Heart left ventricle (tissue), 16 donors: ENCODE measurements around the gene PHF11. TPM values are rescaled to one million over a fixed set of nuclear protein-coding genes. Genes with fewer than 3 reads are reported as not detected.

Experiments
- ATAC-seq, 4 donors: fragments of 200-7000 bp; cut with Tn5 transposase; one replicate each; pipeline ENCODE4 v1.9.1; 2020 to 2022; ENCODE audit warnings: moderate library complexity in 4 of 4, mild to moderate bottlenecking in 3 of 4, moderate number of reproducible peaks in 1 of 4
- DNase-seq, 5 donors: peaks; one replicate each; pipeline ENCODE4 v3.0.0-alpha.2; 2020
- H3K27ac ChIP-seq, 12 donors: fragments of 200-600 bp; sonication (generic) in 4 of 12; one replicate each; pipeline versions ENCODE4 v1.5.0 to v1.8.0; 2016 to 2022; ENCODE audit warnings: mild to moderate bottlenecking in 2 of 12
- H3K27me3 ChIP-seq, 9 donors: fragments of 200-600 bp; sonication (generic) in 2 of 9; one replicate each; pipeline versions ENCODE4 v1.5.1 to v1.8.0; 2016 to 2022; ENCODE audit warnings: mild to moderate bottlenecking in 3 of 9
- H3K36me3 ChIP-seq, 9 donors: fragments of 200-600 bp; sonication (generic) in 2 of 9; one replicate each; pipeline versions ENCODE4 v1.5.0 to v1.8.0; 2018 to 2022; ENCODE audit warnings: mild to moderate bottlenecking in 2 of 9
- H3K4me1 ChIP-seq, 12 donors: fragments of 200-600 bp; sonication (generic) in 4 of 12; one replicate each; pipeline versions ENCODE4 v1.5.0 to v1.8.0; 2016 to 2022; ENCODE audit warnings: mild to moderate bottlenecking in 3 of 12
- H3K4me3 ChIP-seq, 12 donors: fragments of 200-600 bp; sonication (generic) in 4 of 12; one replicate each; pipeline versions ENCODE4 v1.5.0 to v1.8.0; 2017 to 2022; ENCODE audit warnings: mild to moderate bottlenecking in 9 of 12, moderate library complexity in 4 of 12
- H3K9me3 ChIP-seq, 12 donors: fragments of 200-600 bp; sonication (generic) in 4 of 12; one replicate each; pipeline versions ENCODE4 v1.5.0 to v1.8.0; 2016 to 2022; ENCODE audit warnings: mild to moderate bottlenecking in 1 of 12
- CTCF ChIP-seq, 12 donors: fragments of 200-600 bp; sonication (generic) in 4 of 12; IDR thresholded peaks; one replicate each; pipeline versions ENCODE4 v1.5.0 to v1.8.0; 2018 to 2022; ENCODE audit warnings: antibody characterized with exemption in 12 of 12, mild to moderate bottlenecking in 5 of 12
- POLR2A ChIP-seq, 2 donors: fragments of 450-650 bp; IDR thresholded peaks; one replicate each; pipeline ENCODE4 v1.6.1; 2017; ENCODE audit warnings: antibody characterized with exemption in 2 of 2, mild to moderate bottlenecking in 2 of 2, moderate library complexity in 2 of 2
- WGBS, 4 donors: extraction: QIAGEN DNeasy Blood & Tissue Kit in 2 of 4; methylation state at CpG; one replicate each; pipeline versions ENCODE4 v1.1.5 to v1.1.7; 2013 to 2018; 5-methylcytosine and 5-hydroxymethylcytosine counted together
- intact Hi-C, 10 donors: fragments of 100-400 bp; cut with DNase I; formaldehyde crosslinking; loops; one replicate each; pipeline versions ENCODE4 v1.11.1 to v1.14.2; 2022
- polyA plus RNA-seq, 2 donors: library from polyadenylated mRNA; stranded (reverse); fragments of 200-250 nt; gene quantifications; one replicate each; pipeline ENCODE4 v1.2.3, GENCODE V29; 2013
- total RNA-seq, 9 donors: library from RNA; depleted of rRNA in 2 of 9; stranded (reverse); fragments of >200 nt in 2 of 9; fragmentation: NEBNext Ultra II Directional in 3 of 9; extraction: Animal tissue kit (Norgen Biotek cat#: 25700) in 3 of 9; gene quantifications; one replicate each; pipeline versions ENCODE4 v1.1.0 to v1.2.4, GENCODE V29; 2016 to 2023
- donor health status: ischemic (EF 13 %, LVEDD 7.1; RV severe dilation, severe dysfunction).
- donor health status: healthy with polysubstance abuse.
- donor health status: DM: no; HTN: yes; CAD: no.
- donor health status: DM: no; HTN: no; CAD: no.
- donor health status: ischemic (EF 25% LVEDD 6.9; RV normal size, moderate dysfunction).
- donor health status: ischemic (EF 25% LVEDD 5.7; RV mildly dilated, moderate dysfunction).
- donor health status: healthy.
- donor health status: DM: yes; HTN: yes; CAD: no.
- donor health status: ischemic (EF 35%, LVEDD 5.7; RV mildly dilated, moderate dysfunction).
- donor health status: nonischemic (EF 11% LVEDD 7.7; RV severe dilation, severe dysfunction).
- donor health status: DM: yes; HTN: yes; CAD: no.
- donor health status: PGD.
- donor health status: ischemic (EF 29% LVEDD 5.4; RV normal size, mild dysfunction).
- donor health status: nonischemic (EF 23%, LVEDD 6.1; RV moderate dilation, normal function).

PHF11 gene
- total and polyA plus RNA-seq, 11 donors, result 13.7 to 48.5 (median 17.4) TPM

- no peak for TF ChIP-seq POLR2A (IDR thresholded peaks at IDR 0.05)
- no peak for TF ChIP-seq CTCF (IDR thresholded peaks at IDR 0.05)
- no peaks in the 10 kb centered on the region for H3K27me3 ChIP-seq
- ATAC-seq, result no peak
- no peak for DNase-seq
- WGBS, 4 donors, result 85 to 91% (median 88%) methylated on average over 4 of the region's 4 CpGs
- H3K27ac ChIP-seq, result no peak overlapping the region
- H3K9me3 ChIP-seq, result no peaks in the 10 kb centered on the region
- intact Hi-C loops, result loop anchor here in 1 of 10 donors (10.0 kb wide), 1 partner anchor 51 kb away; the partner anchor contains the start of gene PHF11
- peaks cover 0 to 4% (median 0%) of the 10 kb centered on the region in 12 donors for H3K4me1 ChIP-seq
- H3K36me3 ChIP-seq, result peaks cover 0 to 98% (median 79%) of the 10 kb centered on the region in 9 donors
- no peak overlapping the region for H3K4me3 ChIP-seq
Measured at GRCh38 chr13:49545661-49546060, 49.9 kb downstream of the PHF11 start.

- no peak for TF ChIP-seq CTCF (IDR thresholded peaks at IDR 0.05)
- ATAC-seq (no peak), DNase-seq (no peak)
- Histone ChIP-seq H3K27ac (no peak overlapping the region), H3K36me3 (peaks cover 0 to 97% (median 76%) of the 10 kb centered on the region in 9 donors), H3K9me3 (no peaks in the 10 kb centered on the region), H3K4me1 (no peaks in the 10 kb centered on the region), H3K27me3 (no peaks in the 10 kb centered on the region), H3K4me3 (no peak overlapping the region)
- WGBS, 4 donors, result 87 to 96% (median 94%) methylated on average over 9 of the region's 9 CpGs
- intact Hi-C loops, result loop anchor here in 1 of 10 donors (10.0 kb wide), 1 partner anchor 52 kb away; the partner anchor contains the start of gene PHF11
Measured at GRCh38 chr13:49546561-49546960, 50.8 kb downstream of the PHF11 start.

GRCh38 chr13:49549289-49549688 is 53.5 kb downstream of the PHF11 start:
- TF ChIP-seq POLR2A (IDR thresholded peaks at IDR 0.05), result no peak
- peak in 1 of 12 donors; percentile 11 for TF ChIP-seq CTCF (IDR thresholded peaks at IDR 0.05)
- Histone ChIP-seq H3K27me3 (no peaks in the 10 kb centered on the region), H3K4me1 (no peaks in the 10 kb centered on the region), H3K4me3 (no peak overlapping the region), H3K9me3 (no peaks in the 10 kb centered on the region), H3K36me3 (peaks cover 0 to 94% (median 76%) of the 10 kb centered on the region in 9 donors), H3K27ac (no peak overlapping the region)
- DNase-seq (no peak), ATAC-seq (no peak)
- WGBS, 4 donors, result 80 to 86% (median 84%) methylated on average over 15 of the region's 15 CpGs
- intact Hi-C loops, result loop anchor here in 1 of 10 donors (10.0 kb wide), 1 partner anchor 54 kb away; the partner anchor contains the start of gene PHF11

DNA sequence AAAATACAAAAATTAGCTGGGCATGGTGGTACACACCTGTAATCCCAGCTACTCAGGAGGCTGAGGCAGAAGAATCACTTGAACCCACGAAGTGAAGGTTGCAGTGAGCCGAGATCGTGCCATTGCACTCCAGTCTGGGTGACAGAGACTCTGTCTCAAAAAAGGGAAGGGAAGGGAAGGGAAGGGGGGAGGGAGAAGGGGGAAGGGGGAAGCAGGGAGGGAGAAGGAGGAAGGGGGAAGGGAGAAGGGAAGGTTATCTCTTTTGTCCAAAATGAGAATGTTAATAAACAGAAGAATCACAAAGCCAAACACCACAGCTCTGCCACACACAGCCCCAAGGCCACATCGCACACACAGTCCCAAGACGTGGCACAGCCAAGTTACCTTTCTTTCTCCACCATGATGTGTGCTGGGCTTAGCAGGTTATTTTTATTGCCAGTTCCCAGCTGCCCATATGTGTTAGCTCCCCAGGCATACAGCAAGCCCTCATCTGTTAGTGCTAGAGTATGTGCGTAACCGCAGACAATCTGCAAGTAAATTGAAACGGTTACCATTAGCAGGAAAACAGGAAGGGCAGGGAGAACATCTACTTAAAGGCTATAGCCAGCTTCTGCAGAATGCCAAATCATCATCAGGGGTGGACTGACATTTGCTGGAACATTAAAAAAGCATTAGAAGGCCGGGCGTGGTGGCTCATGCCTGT is 55.3 kb downstream of the PHF11 start:
- DNase-seq, result no peak
- peaks cover 0 to 93% (median 77%) of the 10 kb centered on the region in 9 donors for H3K36me3 ChIP-seq
- peak overlapping the region in 1 of 12 donors; percentile 76 for H3K27ac ChIP-seq
- intact Hi-C loops, result no loop called here
- H3K4me1 ChIP-seq, result no peaks in the 10 kb centered on the region
- WGBS, 4 donors, result 86 to 92% (median 90%) methylated on average over 10 of the region's 10 CpGs
- peak in 2 of 4 donors; percentile 31 to 52 for ATAC-seq
- H3K9me3 ChIP-seq, result no peaks in the 10 kb centered on the region
- H3K27me3 ChIP-seq, result no peaks in the 10 kb centered on the region
- no peak for TF ChIP-seq POLR2A (IDR thresholded peaks at IDR 0.05)
- no peak for TF ChIP-seq CTCF (IDR thresholded peaks at IDR 0.05)
- H3K4me3 ChIP-seq, result no peak overlapping the region
